ENCODE results near the gene KMT2B.

Gene KMT2B

GRCh38 chr19:35784503-35785338 lies 66.9 kb downstream of the KMT2B start:
- DNase-seq: no peak

DNA sequence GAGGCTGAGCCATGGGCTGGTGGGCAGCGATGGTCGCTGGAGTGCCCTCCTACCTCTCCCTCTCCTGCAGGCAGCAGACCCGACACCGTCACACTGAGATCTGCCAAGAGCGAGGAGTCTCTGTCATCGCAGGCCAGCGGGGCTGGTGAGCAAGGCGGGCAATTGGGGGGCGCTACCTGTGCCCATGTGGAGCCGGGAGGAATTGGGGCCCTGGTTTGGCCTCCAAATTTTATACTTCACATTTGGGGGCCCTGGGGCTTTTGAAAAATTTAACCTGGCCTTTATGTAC lies 67.5 kb downstream of the KMT2B start:
- no peak for DNase-seq

DNA sequence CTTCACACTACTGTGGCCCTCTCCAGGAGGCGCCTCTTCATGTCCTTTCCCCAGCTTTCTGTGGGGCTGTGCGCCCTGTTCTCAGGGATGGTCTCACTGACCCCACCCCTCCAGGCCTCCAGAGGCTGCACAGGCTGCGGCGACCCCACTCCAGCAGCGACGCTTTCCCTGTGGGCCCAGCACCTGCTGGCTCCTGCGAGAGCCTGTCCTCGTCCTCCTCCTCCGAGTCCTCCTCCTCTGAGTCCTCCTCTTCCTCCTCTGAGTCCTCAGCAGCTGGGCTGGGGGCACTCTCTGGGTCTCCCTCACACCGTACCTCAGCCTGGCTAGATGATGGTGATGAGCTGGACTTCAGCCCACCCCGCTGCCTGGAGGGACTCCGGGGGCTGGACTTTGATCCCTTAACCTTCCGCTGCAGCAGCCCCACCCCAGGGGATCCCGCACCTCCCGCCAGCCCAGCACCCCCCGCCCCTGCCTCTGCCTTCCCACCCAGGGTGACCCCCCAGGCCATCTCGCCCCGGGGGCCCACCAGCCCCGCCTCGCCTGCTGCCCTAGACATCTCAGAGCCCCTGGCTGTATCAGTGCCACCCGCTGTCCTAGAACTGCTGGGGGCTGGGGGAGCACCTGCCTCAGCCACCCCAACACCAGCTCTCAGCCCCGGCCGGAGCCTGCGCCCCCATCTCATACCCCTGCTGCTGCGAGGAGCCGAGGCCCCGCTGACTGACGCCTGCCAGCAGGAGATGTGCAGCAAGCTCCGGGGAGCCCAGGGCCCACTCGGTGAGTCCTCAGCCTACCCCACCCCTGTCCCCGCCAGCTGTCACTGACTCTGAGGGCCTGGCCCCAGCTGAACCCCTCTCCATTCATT lies 68.7 kb downstream of the KMT2B start:
- no peak for DNase-seq

DNA sequence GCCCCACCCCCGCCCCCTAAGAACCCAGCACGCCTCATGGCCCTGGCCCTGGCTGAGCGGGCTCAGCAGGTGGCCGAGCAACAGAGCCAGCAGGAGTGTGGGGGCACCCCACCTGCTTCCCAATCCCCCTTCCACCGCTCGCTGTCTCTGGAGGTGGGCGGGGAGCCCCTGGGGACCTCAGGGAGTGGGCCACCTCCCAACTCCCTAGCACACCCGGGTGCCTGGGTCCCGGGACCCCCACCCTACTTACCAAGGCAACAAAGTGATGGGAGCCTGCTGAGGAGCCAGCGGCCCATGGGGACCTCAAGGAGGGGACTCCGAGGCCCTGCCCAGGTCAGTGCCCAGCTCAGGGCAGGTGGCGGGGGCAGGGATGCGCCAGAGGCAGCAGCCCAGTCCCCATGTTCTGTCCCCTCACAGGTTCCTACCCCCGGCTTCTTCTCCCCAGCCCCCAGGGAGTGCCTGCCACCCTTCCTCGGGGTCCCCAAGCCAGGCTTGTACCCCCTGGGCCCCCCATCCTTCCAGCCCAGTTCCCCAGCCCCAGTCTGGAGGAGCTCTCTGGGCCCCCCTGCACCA lies 69.5 kb downstream of the KMT2B start:
- DNase-seq: no peak
